HG03457 (cell line): ENCODE measurements around the gene ODAD3.
"Not testable (repeated sequence)": the region's sequence is repeated elsewhere in the genome, so short reads cannot be mapped to it uniquely, and the experiment has no call there.

Experiments
- ATAC-seq: cut with Tn5 transposase; IDR thresholded peaks from one replicate; pipeline ENCODE4 v1.9.1; 2021; ENCODE audit warnings: moderate number of reproducible peaks; ENCODE audit not compliant: unreplicated experiment

ODAD3 gene

GRCh38 chr19:11435057-11435832, at the start of gene ODAD3, which contains the start of gene PRKCSH:
TSS of gene ODAD3 (minus strand) at chr19:11435121. CDS start at chr19:11435016, 105 bp downstream.
TSS of gene PRKCSH (plus strand) at chr19:11435635. CDS start at chr19:11436118, 483 bp downstream.
- peak; percentile 79 for ATAC-seq

- no peak for ATAC-seq
Measured at GRCh38 chr19:11483366-11484111, 48.6 kb upstream of the ODAD3 start.

DNA sequence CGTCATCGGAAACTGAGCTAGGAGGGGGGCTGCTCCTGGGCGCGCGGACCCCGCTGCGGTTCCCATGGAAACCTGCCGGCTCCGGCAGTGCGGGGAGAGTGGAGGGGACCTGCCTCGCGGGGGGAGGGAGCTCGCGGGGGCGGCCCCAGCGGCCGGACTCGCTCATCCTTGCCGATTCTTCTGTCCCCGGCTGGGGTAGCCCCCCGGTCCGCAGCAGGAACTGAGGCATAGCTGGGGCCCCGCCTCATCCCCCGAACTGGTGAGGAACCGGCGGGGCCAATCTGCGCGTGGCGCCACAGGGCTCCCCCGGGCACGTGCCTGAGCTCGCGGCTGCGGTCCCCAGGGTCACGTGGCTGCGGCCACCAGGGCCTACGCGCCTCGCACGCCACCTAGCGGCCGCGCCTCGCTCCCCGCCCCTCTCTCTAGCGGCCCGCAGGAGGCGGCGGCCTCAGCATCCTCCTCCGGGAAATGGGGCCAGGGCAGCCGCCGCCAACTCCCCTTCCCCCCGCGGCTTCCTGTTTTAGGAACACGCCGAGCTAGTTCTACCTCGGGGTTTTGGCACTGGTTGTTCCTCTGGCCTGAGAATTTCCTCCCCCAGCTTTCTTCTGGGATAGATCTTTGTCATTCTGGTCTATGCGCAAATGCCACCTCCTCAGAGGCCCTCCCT, 47.6 kb upstream of the ODAD3 start:
- ATAC-seq: peak; percentile 49

- ATAC-seq: no peak
Measured at GRCh38 chr19:11481534-11482383, 46.8 kb upstream of the ODAD3 start.

DNA sequence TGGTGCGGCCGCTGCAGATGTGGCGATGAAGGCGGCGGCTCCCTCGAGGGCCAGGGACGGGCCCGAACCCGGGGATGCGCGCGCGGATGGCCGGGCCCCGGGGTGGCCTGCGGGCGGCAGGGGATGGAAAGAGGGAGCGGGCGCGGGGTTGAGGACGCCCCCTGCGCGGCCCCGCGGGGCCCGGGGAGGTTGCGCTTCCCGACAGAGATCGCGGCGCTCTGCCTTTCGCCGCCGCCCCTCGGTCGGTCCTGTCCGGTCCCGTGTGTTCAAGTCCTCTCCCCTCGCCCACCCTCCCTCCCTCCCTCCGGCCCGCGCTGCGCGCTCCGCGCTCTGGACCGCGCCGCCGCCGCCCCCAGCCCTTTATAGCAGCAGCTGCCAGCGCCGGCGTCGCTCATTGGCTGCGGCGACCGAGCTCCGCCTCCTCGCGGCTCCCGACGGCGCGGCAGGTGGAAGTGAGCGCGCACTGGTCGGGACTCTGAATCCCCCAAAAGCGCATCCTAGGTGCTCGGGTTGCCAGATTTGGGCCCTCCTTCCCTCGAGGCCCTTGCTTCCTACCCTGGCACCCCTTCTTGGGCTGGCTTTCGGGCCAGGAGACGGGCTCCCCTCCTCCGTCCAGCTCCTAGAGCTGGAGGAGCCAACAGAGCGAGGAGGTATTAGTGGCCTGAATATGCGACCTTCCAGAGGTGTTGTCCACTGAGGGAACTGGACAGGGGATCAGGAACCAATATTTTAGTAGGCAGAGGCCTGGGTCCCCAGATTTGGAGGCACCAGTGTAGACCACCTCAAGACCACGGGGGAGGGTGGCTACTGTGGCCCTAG, 46.0 kb upstream of the ODAD3 start, which contains the start of gene ELAVL3:
Gene ELAVL3 (minus strand): TSS at position 332 of the 819 bp plus-strand sequence. CDS start 438 bp downstream, outside the sequence.
- ATAC-seq: no peak

- no peak for ATAC-seq
Measured at GRCh38 chr19:11479898-11480714, 45.2 kb upstream of the ODAD3 start.

GRCh38 chr19:11479090-11479897, 44.4 kb upstream of the ODAD3 start:
- ATAC-seq: no peak

GRCh38 chr19:11478167-11479089, 43.5 kb upstream of the ODAD3 start:
- ATAC-seq: no peak

- ATAC-seq: no peak
Measured at GRCh38 chr19:11475861-11476260, 40.9 kb upstream of the ODAD3 start.

DNA sequence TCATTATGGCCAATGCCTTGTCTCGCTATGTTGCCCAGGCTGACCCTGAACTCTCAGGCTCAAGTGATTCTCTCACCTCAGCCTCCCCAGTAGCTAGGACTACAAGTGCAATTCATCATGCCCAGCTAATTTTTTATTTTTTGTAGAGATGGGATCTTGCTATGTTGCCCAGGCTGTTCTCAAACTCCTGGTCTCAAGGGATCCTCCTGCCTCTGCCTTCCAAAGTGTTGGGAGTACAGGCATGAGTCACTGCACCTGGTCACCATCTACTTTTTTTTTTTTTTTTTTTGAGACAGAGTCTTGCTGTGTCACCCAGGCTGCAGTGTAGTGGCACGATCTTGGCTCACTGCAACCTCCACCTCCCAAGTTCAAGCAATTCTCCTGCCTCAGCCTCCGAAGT, 40.4 kb upstream of the ODAD3 start:
- ATAC-seq: not testable (repeated sequence)

GRCh38 chr19:11473725-11474124, 38.8 kb upstream of the ODAD3 start:
- ATAC-seq: no peak

- ATAC-seq: not testable (repeated sequence)
Measured at GRCh38 chr19:11468266-11468845, 33.4 kb upstream of the ODAD3 start.

- ATAC-seq: no peak
Measured at GRCh38 chr19:11465600-11465999, 30.7 kb upstream of the ODAD3 start.

DNA sequence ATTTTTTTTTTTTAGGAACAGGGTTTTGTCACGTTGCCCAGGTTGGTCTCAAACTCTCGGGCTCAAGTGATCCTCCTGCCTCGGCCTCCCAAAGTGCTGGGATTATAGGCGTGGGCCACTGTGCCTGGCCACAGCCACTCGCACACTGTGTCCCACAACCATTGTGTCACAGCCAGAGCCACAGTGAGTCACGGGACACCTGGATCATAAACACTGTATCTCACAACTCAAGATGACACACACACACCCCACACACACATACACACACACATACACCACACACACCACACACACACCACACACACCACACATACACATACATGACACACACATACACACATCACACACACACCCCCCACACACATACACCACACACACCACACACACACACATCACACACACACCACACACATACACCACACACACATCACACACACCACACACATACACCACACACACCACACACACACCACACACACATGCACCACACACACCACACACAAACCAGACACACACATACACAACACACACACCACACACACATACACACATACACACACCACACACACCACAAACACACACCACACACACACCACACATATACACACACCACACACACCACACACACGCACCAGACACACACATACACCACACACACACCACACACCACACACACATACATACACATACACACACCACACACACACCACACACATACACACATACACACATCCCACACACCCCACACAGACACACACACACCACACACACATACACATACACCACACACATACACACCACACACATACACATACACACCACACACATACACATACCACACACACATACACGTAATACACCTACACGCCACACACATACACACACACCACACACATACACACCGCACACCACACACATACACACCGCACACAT, 29.7 kb upstream of the ODAD3 start:
- ATAC-seq: no peak

DNA sequence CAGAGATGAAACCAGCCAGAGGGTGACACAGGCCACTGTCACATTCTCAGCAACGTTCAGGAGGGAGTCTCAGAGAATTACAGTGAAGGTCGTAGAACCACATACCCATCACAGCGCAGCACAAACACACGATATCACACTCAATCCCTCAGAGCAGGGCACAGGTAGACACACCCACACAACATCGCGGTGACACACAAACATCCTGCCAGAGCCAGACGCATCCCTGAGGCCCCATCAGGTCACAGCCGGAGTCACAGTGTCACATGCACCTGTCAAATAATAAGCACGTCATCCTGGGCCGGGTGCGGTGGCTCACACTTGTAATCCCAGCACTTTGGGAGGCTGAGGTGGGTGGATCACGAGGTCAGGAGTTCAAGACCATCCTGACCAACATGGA, 28.5 kb upstream of the ODAD3 start:
- ATAC-seq: no peak
